Neuronal stem cell (in vitro differentiated cells): ENCODE measurements around the gene GET3. TPM values are rescaled to one million over a fixed set of nuclear protein-coding genes. Genes with fewer than 3 reads are reported as not detected.
"Not testable (repeated sequence)": the region's sequence is repeated elsewhere in the genome, so short reads cannot be mapped to it uniquely, and the experiment has no call there.

Experiments used
- DNase-seq: peaks from one replicate; pipeline ENCODE4 v3.0.0-alpha.2; 2013; ENCODE audit warnings: low spot score
- H2AFZ ChIP-seq: one replicate; pipeline ENCODE4 v1.6.1; 2013; ENCODE audit warnings: mild to moderate bottlenecking, low read length, inconsistent platforms
- H2AK5ac ChIP-seq: 2 replicates; pipeline ENCODE4 v1.6.1; 2013; ENCODE audit warnings: low read depth, mild to moderate bottlenecking, inconsistent platforms, low read length, moderate library complexity, mixed read lengths
- H2BK120ac ChIP-seq: 2 replicates; pipeline ENCODE4 v1.6.1; 2013; ENCODE audit warnings: low read depth, mild to moderate bottlenecking, inconsistent platforms, low read length, moderate library complexity, mixed read lengths
- H2BK12ac ChIP-seq: one replicate; pipeline ENCODE4 v1.6.1; 2013; ENCODE audit warnings: low read length, inconsistent platforms
- H2BK15ac ChIP-seq: 2 replicates; pipeline ENCODE4 v1.6.1; 2013; ENCODE audit warnings: mild to moderate bottlenecking, low read length, inconsistent platforms, mixed read lengths
- H2BK5ac ChIP-seq: one replicate; pipeline ENCODE4 v1.6.1; 2013; ENCODE audit warnings: inconsistent platforms, mild to moderate bottlenecking, low read length, moderate library complexity
- H3K14ac ChIP-seq: one replicate; pipeline ENCODE4 v1.6.1; 2013; ENCODE audit warnings: low read length, inconsistent platforms
- H3K18ac ChIP-seq: 2 replicates; pipeline ENCODE4 v1.6.1; 2013; ENCODE audit warnings: low read length, inconsistent platforms
- H3K23ac ChIP-seq: 2 replicates; pipeline ENCODE4 v1.6.1; 2013; ENCODE audit warnings: low read depth, mild to moderate bottlenecking, mixed read lengths, low read length, inconsistent platforms; ENCODE audit not compliant: poor library complexity
- H3K27ac ChIP-seq: replicated peaks from 3 replicates; pipeline ENCODE4 v1.5.1; 2013; ENCODE audit warnings: low read length, inconsistent platforms
- H3K27me3 ChIP-seq, 3 experiments: 2 replicates each; pipeline ENCODE4 v1.6.1; 2013; ENCODE audit warnings: low read length in 3 of 3, mild to moderate bottlenecking in 2 of 3, inconsistent platforms in 1 of 3, low read depth in 1 of 3, mixed read lengths in 1 of 3, moderate library complexity in 1 of 3; ENCODE audit not compliant: control insufficient read depth in 3 of 3, insufficient read depth in 3 of 3
- H3K36me3 ChIP-seq, 2 donors: replicated peaks in 1 of 2; 2 replicates each; pipeline ENCODE4 v1.6.1; 2013; ENCODE audit warnings: low read length in 2 of 2; ENCODE audit not compliant: control insufficient read depth in 2 of 2, insufficient read depth in 2 of 2
- H3K4ac ChIP-seq: 2 replicates; pipeline ENCODE4 v1.6.1; 2013; ENCODE audit warnings: inconsistent platforms, mild to moderate bottlenecking, low read length, moderate library complexity
- H3K4me1 ChIP-seq, 2 donors: 1 replicate in 1 of 2; 2 replicates in 1 of 2; pipeline ENCODE4 v1.6.1; 2013; ENCODE audit warnings: low read length in 2 of 2, low read depth in 1 of 2; ENCODE audit not compliant: control insufficient read depth in 2 of 2, insufficient read depth in 1 of 2
- H3K4me2 ChIP-seq: one replicate; pipeline ENCODE4 v1.6.1; 2013; ENCODE audit warnings: mild to moderate bottlenecking, low read length, inconsistent platforms; ENCODE audit not compliant: insufficient read depth, poor library complexity, severe bottlenecking
- H3K4me3 ChIP-seq, 2 donors: 2 replicates each; pipeline ENCODE4 v1.5.1; 2013; ENCODE audit warnings: low read length in 2 of 2, mild to moderate bottlenecking in 2 of 2, inconsistent platforms in 1 of 2, moderate library complexity in 1 of 2
- H3K79me1 ChIP-seq: one replicate; pipeline ENCODE4 v1.6.1; 2013; ENCODE audit warnings: low read depth, mild to moderate bottlenecking, inconsistent platforms, low read length, moderate library complexity
- H3K9ac ChIP-seq: one replicate; pipeline ENCODE4 v1.6.1; 2013; ENCODE audit warnings: mild to moderate bottlenecking, low read depth, low read length, inconsistent platforms; ENCODE audit not compliant: poor library complexity
- H3K9me3 ChIP-seq, 2 donors: replicated peaks in 1 of 2; 2 replicates each; pipeline versions ENCODE3 to v1.6.1; 2013; ENCODE audit warnings: low read length in 2 of 2, mild to moderate bottlenecking in 2 of 2, inconsistent platforms in 1 of 2, low read depth in 1 of 2, mixed read lengths in 1 of 2, moderate library complexity in 1 of 2; ENCODE audit not compliant: control insufficient read depth in 2 of 2, insufficient read depth in 1 of 2
- H4K8ac ChIP-seq: one replicate; pipeline ENCODE4 v1.6.1; 2013; ENCODE audit warnings: low read depth, mild to moderate bottlenecking, inconsistent platforms, low read length, moderate library complexity
- H4K91ac ChIP-seq: one replicate; pipeline ENCODE4 v1.6.1; 2013; ENCODE audit warnings: low read length, low read depth, mild to moderate bottlenecking, inconsistent platforms; ENCODE audit not compliant: poor library complexity
- WGBS, 2 donors: extraction: QIAGEN DNeasy Blood & Tissue Kit; methylation state at CpG; one replicate each; pipeline ENCODE4 v1.1.7; 2013; ENCODE audit warnings: missing lambda C conversion rate in 2 of 2, mixed read lengths in 1 of 2; ENCODE audit not compliant: insufficient read length in 2 of 2, insufficient replicate concordance in 1 of 2; ENCODE audit errors: extremely low coverage in 2 of 2; 5-methylcytosine and 5-hydroxymethylcytosine counted together
- small RNA-seq: library from polyadenylated mRNA; stranded (forward); fragments of <200 nt; extraction: miRNeasy Mini kit (QIAGEN cat#:217004); gene quantifications from one replicate; pipeline ENCODE3, GENCODE V24; 2013; ENCODE audit not compliant: insufficient read depth

Gene GET3

GRCh38 chr19:12797607-12798006, 60.3 kb downstream of the GET3 start:
- H2BK120ac ChIP-seq, H2BK12ac ChIP-seq, H2AFZ ChIP-seq, H3K27ac ChIP-seq, H3K4ac ChIP-seq, H3K9ac ChIP-seq, H2BK5ac ChIP-seq, H3K4me2 ChIP-seq, H3K4me3 ChIP-seq, H3K14ac ChIP-seq, DNase-seq, H4K91ac ChIP-seq, H4K8ac ChIP-seq, H3K23ac ChIP-seq, H2AK5ac ChIP-seq, H3K27me3 ChIP-seq, H3K9me3 ChIP-seq, H3K18ac ChIP-seq, H2BK15ac ChIP-seq: not testable (repeated sequence)
- peaks cover 12 to 33% of the 10 kb centered on the region in 2 donors for H3K36me3 ChIP-seq
- peaks cover 13% of the 10 kb centered on the region for H3K79me1 ChIP-seq
- H3K4me1 ChIP-seq: peaks cover 14 to 22% of the 10 kb centered on the region in 2 donors
- WGBS, 2 donors: no CpG with 5 or more reads among the region's 7 CpGs

Small RNAs within 50 kb of the gene (small RNA-seq; reads per million reads assigned to genes)
- gene MIR5684 (not detected), gene SNORD41 (571 reads per million, percentile 98 among the genes with 10 or more reads in this experiment)
